NCI-H2107 treated with DMSO at 0.1 percent for 48 hours (cell line): ENCODE measurements around the gene GNG7.
"Not testable (repeated sequence)": the region's sequence is repeated elsewhere in the genome, so short reads cannot be mapped to it uniquely, and the experiment has no call there.

ENCODE experiments used
- DNase-seq: peaks from one replicate; lab custom pipeline; 2025; ENCODE audit not compliant: unreplicated experiment; lab: John Stamatoyannopoulos, UW

Gene GNG7

GRCh38 chr19:2678044-2678671 lies 24.3 kb downstream of the GNG7 start:
- no peak for DNase-seq

DNA sequence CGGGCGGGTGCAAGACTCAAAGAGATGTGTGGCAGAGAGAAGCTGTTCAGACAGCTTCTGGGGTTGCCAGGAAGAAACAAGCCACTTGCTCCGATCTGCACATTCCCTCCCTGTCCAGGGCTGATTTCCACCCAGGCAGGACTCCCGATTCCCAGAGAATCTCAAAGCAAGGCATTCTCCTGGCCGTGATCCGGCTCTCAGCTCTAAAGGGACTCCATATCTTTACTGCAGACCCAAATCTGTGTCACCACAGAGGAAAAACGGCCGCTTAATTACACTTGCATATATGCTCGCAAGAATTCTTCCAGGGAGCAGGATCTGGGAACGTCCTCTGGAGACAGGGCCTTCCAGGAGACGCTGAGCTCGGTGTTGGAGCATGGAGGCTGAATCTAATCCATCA lies 25.7 kb downstream of the GNG7 start:
- DNase-seq: no peak

GRCh38 chr19:2675892-2676291 lies 26.6 kb downstream of the GNG7 start:
- no peak for DNase-seq

- DNase-seq: no peak
These were observed 32.3 kb downstream of the GNG7 start for GRCh38 chr19:2670217-2670616.

DNA sequence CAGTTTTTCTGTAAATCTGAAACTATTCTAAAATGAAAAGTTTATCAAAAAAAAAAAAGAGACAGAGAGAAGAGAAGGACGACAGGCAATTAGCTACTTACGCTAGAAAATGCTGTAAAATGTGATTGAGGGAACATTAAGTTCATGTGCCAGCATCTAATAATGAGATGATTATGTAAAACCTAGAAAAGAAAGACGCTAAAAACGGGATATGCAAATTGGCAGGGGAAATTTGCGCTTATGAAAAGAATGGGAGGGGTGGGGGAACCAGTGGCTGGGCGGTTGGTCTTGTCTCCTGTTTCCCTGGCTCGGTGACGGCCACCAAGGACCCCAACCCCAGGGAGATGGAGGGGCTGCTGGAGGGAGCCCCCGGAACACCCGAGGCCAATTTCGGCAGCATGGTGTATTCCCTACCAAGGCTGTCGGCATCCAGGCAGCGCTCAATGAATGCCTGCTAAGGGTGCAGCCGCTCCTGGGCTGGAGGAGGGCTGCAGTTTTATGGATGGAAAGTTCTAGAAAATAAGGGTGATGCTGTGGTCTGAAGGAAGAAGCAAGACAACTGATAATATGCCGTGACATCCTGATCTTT lies 34.2 kb downstream of the GNG7 start:
- DNase-seq: no peak

DNA sequence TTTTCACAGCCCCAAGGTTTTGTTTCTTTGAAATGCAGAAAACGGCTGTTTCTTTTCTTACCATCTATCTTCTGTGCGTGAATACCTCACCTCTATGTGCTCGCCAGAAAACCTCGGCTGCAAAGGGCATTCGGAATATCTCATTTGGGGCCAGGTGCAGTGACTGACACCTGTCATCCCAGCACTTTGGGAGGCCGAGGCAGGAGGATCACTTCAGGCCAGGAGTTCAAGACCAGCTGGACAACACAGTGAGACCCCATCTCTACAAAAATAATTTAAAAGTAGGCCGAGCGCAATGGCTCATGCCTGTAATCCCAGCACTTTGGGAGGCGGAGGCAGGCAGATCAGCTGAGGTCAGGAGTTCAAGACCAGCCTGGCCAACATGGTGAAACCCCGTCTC lies 35.1 kb downstream of the GNG7 start:
- not testable (repeated sequence) for DNase-seq

GRCh38 chr19:2666344-2666994 lies 36.0 kb downstream of the GNG7 start:
- DNase-seq: no peak

DNA sequence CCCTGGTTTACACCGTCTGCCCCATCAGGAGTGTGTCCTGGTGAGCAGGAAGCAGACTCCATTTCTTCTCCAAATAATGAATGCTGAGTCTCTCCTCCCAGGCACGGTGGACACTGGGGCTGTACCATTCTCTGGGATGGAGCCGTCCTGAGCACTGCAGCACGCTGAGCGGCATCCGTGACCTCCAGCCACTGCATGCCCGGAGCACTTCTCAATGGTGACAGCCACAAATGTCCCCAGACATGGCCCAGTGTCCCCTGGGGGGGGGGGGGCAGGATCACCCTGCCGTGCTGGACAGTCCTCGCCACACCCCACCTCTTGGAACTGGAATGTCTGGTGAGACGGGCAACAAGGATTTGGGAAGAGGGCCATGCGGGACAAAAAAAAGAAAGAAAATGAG lies 37.4 kb downstream of the GNG7 start:
- DNase-seq: no peak

- DNase-seq: no peak
These were observed 38.4 kb downstream of the GNG7 start for GRCh38 chr19:2663920-2664571.

GRCh38 chr19:2661615-2662014 lies 40.9 kb downstream of the GNG7 start:
- no peak for DNase-seq

DNA sequence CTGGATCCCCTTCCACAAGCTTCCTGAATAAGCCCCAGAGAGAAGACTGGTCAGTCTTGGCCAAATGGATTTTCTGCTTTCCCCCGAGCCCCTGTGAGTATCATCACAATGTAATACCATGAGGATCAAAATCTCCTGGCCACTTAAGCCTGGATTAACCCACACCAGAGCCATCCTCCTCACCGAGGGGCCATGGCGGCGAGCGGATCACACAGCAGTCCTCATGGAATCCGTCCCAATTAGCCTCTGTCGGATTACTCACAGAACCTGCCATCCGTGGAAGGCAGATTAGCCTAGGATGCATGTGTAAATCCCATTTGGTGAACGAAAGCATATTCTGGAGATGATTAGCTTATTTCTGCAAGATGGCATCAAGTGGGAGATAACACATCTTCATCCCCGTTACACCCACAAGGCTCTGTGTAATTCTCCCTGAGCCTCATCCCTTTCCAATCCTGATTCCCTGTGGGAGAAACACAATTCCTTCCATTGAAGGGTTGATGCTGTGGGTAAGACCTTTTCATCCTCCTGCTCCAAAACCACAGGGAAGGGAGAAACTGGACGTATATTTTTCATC lies 42.5 kb downstream of the GNG7 start:
- DNase-seq: no peak

DNA sequence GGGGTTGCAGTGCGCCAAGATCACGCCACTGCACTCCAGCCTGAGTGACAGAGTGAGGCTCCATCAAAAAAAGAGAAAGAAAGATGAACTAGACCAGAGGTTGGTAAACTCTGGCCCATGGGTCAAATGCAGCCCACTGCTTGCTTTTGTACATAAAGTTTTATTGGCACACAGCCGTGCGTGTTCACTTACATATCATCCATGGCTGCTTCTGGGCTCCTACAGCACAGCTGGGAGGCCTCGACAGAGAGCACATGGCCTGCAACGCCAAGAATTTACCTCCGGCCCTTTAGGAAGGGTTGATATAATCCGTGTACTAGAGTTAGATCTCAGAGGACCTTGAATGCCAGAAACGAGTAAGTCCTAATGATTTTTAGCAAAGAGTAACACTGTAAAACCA lies 46.0 kb downstream of the GNG7 start:
- DNase-seq: no peak

DNA sequence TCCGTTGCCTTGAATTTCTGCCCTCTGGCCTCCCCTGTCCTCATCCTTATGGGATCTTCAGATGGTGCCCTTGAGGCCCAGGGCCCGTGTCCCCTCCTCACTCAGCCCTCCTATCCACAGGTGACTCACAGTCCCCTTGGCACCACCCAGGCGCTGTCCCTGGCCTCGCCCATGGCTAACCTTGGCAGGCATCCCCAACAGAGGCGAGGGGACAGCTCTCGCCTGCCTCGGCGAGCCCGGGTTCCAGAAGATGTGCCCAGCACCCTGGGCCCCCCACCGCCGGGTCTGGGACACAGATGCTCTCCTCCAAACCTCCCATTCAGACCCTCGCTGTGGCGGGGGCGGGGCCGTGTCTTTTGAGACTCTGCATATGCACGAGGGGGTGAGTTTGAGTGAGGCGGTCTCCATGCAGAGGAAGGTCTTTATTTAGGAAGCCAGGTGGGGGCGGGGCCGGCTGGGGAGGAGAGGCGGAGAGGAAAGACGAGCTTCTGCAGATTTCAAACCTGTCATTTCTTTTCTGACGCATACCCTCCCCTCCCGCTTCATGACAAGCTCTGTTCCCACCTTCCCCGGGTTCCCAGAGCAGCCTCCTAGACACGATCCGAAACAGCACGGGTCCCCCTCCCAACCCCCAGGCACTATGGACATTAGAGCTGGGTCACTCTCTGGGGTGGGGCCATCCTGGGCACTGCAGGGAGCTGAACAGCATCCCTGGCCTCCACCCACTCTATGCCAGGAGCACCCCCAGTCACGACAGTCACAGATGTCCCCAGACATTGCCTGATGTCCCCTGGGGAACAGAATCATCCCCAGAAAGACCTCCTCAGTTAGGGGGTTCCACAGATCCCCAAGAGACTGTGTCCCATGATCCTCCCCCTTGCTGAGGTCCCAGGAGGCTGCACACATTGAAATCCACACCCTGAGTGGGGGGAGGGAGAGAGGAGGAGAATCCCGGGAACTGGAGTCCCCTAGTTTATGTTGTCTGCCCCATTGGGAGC lies 48.5 kb downstream of the GNG7 start:
- DNase-seq: no peak

DNA sequence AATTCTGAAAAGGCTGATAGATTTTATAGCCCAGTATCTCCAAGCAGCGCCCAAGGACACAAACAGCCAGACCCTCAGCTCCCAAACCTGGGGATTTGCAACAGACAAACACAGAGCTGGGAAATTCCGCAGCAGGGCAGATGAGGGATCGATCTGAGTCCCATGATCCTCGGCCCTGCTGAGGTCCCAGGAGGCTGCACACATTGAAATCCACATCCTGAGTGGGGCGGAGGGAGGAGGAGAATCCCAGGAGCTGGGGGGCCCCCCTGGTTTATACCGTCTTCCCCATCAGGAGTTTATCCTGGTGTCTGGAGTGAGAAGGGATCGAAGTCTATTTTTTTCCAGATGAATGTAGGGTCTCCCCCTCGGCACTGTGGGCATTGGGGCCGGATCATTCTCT lies 49.3 kb downstream of the GNG7 start:
- DNase-seq: no peak

GRCh38 chr19:2652504-2653099 lies 49.9 kb downstream of the GNG7 start:
- DNase-seq: no peak

GRCh38 chr19:2651002-2651733 lies 51.3 kb downstream of the GNG7 start:
- DNase-seq: not testable (repeated sequence)

- no peak for DNase-seq
These were observed 52.0 kb downstream of the GNG7 start for GRCh38 chr19:2650515-2650914.

GRCh38 chr19:2648528-2648937 lies 54.0 kb downstream of the GNG7 start:
- peak; percentile 48 for DNase-seq

- no peak for DNase-seq
These were observed 54.4 kb downstream of the GNG7 start for GRCh38 chr19:2648099-2648498.
